Measurements from ENCODE around the gene CDC20. TPM values are rescaled to one million over a fixed set of nuclear protein-coding genes. Genes with fewer than 3 reads are reported as not detected.

Gene CDC20
- total and polyA plus RNA-seq, 7 donors, result 0.25 to 1.9 (median 1.1) TPM; not detected in 2

DNA sequence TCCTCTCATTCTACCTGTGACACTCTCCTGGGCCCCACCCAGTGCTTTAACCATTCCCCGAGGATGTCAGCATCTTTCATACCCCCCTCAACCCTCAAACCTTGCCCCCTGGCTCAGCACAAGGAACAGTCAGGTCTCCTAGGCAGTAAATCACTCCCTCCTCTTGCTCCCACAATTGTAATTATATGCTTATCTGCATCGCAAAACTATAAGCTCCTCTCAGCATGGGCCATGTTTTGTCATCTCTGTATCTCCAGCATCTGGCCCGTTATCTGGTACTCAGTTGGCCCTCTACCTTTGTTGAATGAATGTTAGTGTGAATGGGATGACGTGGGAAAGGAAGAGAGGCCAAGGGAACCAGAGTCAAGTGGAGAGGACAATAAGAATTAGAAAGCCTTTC is 11.8 kb downstream of the CDC20 start:
- no peaks in the 10 kb centered on the region for H3K27me3 ChIP-seq (ENCODE audit: insufficient read depth in 3 of 3, low read length in 2 of 3)
- peaks cover 14% of the 10 kb centered on the region for H3K4me1 ChIP-seq
- 80 to 93% (median 87%) methylated on average over 4 of the region's 4 CpGs for WGBS, 3 donors
- ATAC-seq (no peak), DNase-seq (no peak)
- TF ChIP-seq, protein P1, sequence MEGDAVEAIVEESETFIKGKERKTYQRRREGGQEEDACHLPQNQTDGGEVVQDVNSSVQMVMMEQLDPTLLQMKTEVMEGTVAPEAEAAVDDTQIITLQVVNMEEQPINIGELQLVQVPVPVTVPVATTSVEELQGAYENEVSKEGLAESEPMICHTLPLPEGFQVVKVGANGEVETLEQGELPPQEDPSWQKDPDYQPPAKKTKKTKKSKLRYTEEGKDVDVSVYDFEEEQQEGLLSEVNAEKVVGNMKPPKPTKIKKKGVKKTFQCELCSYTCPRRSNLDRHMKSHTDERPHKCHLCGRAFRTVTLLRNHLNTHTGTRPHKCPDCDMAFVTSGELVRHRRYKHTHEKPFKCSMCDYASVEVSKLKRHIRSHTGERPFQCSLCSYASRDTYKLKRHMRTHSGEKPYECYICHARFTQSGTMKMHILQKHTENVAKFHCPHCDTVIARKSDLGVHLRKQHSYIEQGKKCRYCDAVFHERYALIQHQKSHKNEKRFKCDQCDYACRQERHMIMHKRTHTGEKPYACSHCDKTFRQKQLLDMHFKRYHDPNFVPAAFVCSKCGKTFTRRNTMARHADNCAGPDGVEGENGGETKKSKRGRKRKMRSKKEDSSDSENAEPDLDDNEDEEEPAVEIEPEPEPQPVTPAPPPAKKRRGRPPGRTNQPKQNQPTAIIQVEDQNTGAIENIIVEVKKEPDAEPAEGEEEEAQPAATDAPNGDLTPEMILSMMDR (IDR thresholded peaks at IDR 0.05), result no peak
- intact Hi-C loops (cut with DNase I), result no loop called here
- H3K9me3 ChIP-seq, result no peaks in the 10 kb centered on the region
- peaks cover 3 to 12% of the 10 kb centered on the region in 2 donors for H3K36me3 ChIP-seq (ENCODE audit: insufficient read depth in 1 of 2, low read depth in 1 of 2)
- no peak overlapping the region for H3K27ac ChIP-seq
- no peak overlapping the region for H3K4me3 ChIP-seq

DNA sequence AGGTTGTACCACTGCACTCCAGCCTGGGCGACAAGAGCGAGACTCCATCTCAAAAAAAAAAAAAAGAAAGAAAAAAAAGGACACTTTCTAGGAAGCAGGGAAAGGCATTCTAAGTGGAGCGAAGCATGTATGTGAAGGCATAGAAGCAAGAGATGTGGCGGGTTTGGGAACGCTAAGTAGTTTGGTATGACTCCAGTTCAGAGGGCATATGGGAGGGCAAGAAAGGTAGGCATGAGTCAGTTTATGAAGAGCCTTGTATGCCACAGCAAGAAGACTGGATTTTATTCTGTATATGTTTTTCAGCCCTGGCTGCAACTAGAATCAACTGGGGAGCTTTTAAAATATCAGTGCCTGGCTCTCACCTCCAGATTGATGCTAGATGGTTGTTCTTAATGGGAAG is 13.4 kb downstream of the CDC20 start:
- intact Hi-C loops (cut with DNase I), result no loop called here
- ATAC-seq (no peak), DNase-seq (no peak)
- H3K4me3 ChIP-seq, result no peak overlapping the region
- peaks cover 6 to 20% of the 10 kb centered on the region in 2 donors for H3K36me3 ChIP-seq (ENCODE audit: insufficient read depth in 1 of 2, low read depth in 1 of 2)
- WGBS, 3 donors, result 94 to 97% (median 96%) methylated on average over 5 of the region's 5 CpGs
- no peak overlapping the region for H3K27ac ChIP-seq
- no peaks in the 10 kb centered on the region for H3K27me3 ChIP-seq (ENCODE audit: insufficient read depth in 3 of 3, low read length in 2 of 3)
- no peaks in the 10 kb centered on the region for H3K9me3 ChIP-seq
- TF ChIP-seq, protein P1 (IDR thresholded peaks at IDR 0.05), result no peak
- H3K4me1 ChIP-seq, result peaks cover 10% of the 10 kb centered on the region

DNA sequence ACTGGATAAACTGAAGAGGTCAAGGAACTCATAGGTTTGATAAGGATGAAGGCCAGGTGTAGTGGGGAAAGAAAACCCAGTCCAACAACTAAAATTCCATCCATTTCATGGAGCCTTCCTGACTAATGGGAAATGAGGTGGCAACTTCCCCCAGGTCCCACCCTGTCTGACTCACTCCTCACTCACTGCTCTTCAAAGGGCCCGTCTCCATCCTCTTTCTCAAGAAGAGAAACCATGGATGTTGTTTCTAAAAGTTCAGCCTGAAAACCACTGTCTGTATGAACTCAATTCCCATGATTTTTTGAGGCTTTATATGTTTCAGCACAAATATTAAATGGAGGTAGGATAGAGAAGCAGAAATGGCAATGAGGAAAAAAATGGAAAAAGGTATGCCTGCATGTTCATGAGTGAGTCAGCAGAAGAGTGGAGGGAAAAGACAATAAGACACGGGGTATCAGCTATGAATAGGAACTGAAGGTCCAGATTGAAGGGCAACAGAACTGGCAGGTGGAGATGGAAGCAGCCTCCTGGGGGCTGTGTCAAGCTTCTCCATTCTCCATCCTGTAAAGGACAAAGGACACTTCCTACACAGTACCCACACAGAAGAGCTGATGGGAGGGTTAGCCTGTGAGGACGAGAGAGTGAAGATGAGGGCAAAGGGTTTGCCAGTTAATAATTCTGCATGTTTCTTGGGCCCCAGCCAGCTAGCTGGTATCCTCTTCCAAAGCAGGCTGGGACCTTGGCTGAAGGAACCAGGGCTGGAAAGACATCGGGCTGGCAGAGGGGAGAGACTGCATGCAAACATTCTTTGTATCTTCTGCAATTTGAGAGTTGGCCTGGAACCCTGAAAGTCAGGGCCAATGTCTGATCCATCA is 14.5 kb downstream of the CDC20 start:
- H3K27me3 ChIP-seq (ENCODE audit: insufficient read depth in 3 of 3, low read length in 2 of 3), result no peaks in the 10 kb centered on the region
- H3K4me1 ChIP-seq, result peaks cover 9% of the 10 kb centered on the region
- H3K9me3 ChIP-seq, result no peaks in the 10 kb centered on the region
- H3K4me3 ChIP-seq, result no peak overlapping the region
- H3K27ac ChIP-seq, result no peak overlapping the region
- TF ChIP-seq, protein P1 (IDR thresholded peaks at IDR 0.05), result no peak
- intact Hi-C loops (cut with DNase I), result no loop called here
- ATAC-seq (no peak), DNase-seq (no peak)
- H3K36me3 ChIP-seq (ENCODE audit: insufficient read depth in 1 of 2, low read depth in 1 of 2), result peaks cover 6 to 30% of the 10 kb centered on the region in 2 donors
- WGBS, 3 donors, result 30 to 47% (median 31%) methylated on average over 4 of the region's 4 CpGs

DNA sequence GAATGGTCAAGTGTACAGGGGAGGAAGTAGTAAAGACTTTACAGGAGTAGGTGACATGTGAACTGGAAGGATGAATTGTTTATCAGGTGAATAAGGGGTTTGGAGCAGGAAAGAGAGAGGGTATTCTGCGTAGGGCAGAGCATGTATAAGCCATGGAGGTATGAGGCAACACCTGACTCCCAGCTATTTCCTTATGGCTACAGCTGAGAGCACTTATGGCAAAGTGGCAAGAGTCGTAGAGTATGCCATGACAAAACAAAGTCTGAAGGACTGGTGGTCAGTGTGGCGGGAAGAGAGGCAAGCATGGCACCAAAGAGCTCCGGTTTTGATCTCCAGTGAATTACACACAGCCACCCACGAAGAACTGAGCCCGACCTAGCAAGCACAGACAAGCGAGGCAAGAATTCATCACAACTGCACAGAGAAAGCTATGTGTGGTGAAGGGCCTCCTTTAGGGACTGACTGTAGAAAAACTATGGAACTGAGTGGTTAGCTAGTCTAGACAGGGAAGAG is 18.0 kb downstream of the CDC20 start:
- WGBS, 3 donors, result 83 to 92% (median 88%) methylated on average over 7 of the region's 7 CpGs
- intact Hi-C loops (cut with DNase I), result no loop called here
- TF ChIP-seq, protein P1 (IDR thresholded peaks at IDR 0.05), result no peak
- H3K36me3 ChIP-seq (ENCODE audit: insufficient read depth in 1 of 2, low read depth in 1 of 2), result peaks cover 4 to 51% of the 10 kb centered on the region in 2 donors
- no peak for DNase-seq
- H3K27me3 ChIP-seq (ENCODE audit: insufficient read depth in 3 of 3, low read length in 2 of 3), result no peaks in the 10 kb centered on the region
- no peak for ATAC-seq
- no peaks in the 10 kb centered on the region for H3K4me1 ChIP-seq
- H3K4me3 ChIP-seq, result no peak overlapping the region
- H3K27ac ChIP-seq, result no peak overlapping the region
- no peaks in the 10 kb centered on the region for H3K9me3 ChIP-seq
